HUES64 (cell line): ENCODE measurements around the gene CACNA1B.
"Not testable (repeated sequence)": the region's sequence is repeated elsewhere in the genome, so short reads cannot be mapped to it uniquely, and the experiment has no call there.

Source experiments
- H3K27ac ChIP-seq: 2 replicates; pipeline ENCODE4 v1.7.0; 2013; ENCODE audit warnings: low read depth, low read length, inconsistent platforms
- H3K27me3 ChIP-seq: 2 replicates; pipeline ENCODE4 v1.6.1; 2013; ENCODE audit warnings: mild to moderate bottlenecking, low read length; ENCODE audit not compliant: insufficient read depth
- H3K36me3 ChIP-seq: 2 replicates; pipeline ENCODE4 v1.6.1; 2013; ENCODE audit warnings: mild to moderate bottlenecking, low read length; ENCODE audit not compliant: insufficient read depth
- H3K4me1 ChIP-seq: 2 replicates; pipeline ENCODE4 v1.6.1; 2013; ENCODE audit warnings: mild to moderate bottlenecking, low read length, moderate library complexity; ENCODE audit not compliant: insufficient read depth
- H3K4me3 ChIP-seq: 2 replicates; pipeline ENCODE4 v1.5.1; 2013; ENCODE audit warnings: mild to moderate bottlenecking, low read length, moderate library complexity
- H3K9ac ChIP-seq: 2 replicates; pipeline ENCODE4 v1.6.1; 2013; ENCODE audit warnings: mild to moderate bottlenecking, low read depth, low read length
- H3K9me3 ChIP-seq: 2 replicates; pipeline ENCODE4 v1.6.1; 2013; ENCODE audit warnings: low read depth, low read length; ENCODE audit not compliant: insufficient read depth
- WGBS: fragments of 150-250, 120-280 bp; methylation state at CpG from one replicate; pipeline ENCODE4 v1.1.7; 2013; ENCODE audit warnings: missing lambda C conversion rate; 5-methylcytosine and 5-hydroxymethylcytosine counted together

Gene CACNA1B

GRCh38 chr9:138011951-138012500, 134.4 kb downstream of the CACNA1B start:
- H3K4me1 ChIP-seq = no peaks in the 10 kb centered on the region
- no peak overlapping the region for H3K27ac ChIP-seq
- H3K9me3 ChIP-seq = no peaks in the 10 kb centered on the region
- peaks cover 3% of the 10 kb centered on the region for H3K36me3 ChIP-seq
- H3K9ac ChIP-seq = no peak overlapping the region
- WGBS = 91% methylated on average over 4 of the region's 4 CpGs
- H3K27me3 ChIP-seq = no peaks in the 10 kb centered on the region
- no peak overlapping the region for H3K4me3 ChIP-seq

- H3K9me3 ChIP-seq = no peaks in the 10 kb centered on the region
- H3K27me3 ChIP-seq = no peaks in the 10 kb centered on the region
- WGBS = 89% methylated on average over 2 of the region's 2 CpGs
- no peak overlapping the region for H3K4me3 ChIP-seq
- no peak overlapping the region for H3K27ac ChIP-seq
- H3K9ac ChIP-seq = no peak overlapping the region
- peaks cover 3% of the 10 kb centered on the region for H3K36me3 ChIP-seq
- H3K4me1 ChIP-seq = no peaks in the 10 kb centered on the region
Measured at GRCh38 chr9:138013273-138013672, 135.7 kb downstream of the CACNA1B start.

GRCh38 chr9:138013836-138014562, 136.4 kb downstream of the CACNA1B start:
- WGBS = 80% methylated on average over 15 of the region's 15 CpGs
- H3K4me3 ChIP-seq = no peak overlapping the region
- no peaks in the 10 kb centered on the region for H3K27me3 ChIP-seq
- H3K9ac ChIP-seq = no peak overlapping the region
- H3K9me3 ChIP-seq = no peaks in the 10 kb centered on the region
- no peak overlapping the region for H3K27ac ChIP-seq
- H3K4me1 ChIP-seq = no peaks in the 10 kb centered on the region
- peaks cover 3% of the 10 kb centered on the region for H3K36me3 ChIP-seq

GRCh38 chr9:138014563-138014945, 137.0 kb downstream of the CACNA1B start:
- H3K27me3 ChIP-seq = no peaks in the 10 kb centered on the region
- no peak overlapping the region for H3K27ac ChIP-seq
- H3K9ac ChIP-seq = no peak overlapping the region
- no peaks in the 10 kb centered on the region for H3K9me3 ChIP-seq
- WGBS = 86% methylated on average over 6 of the region's 6 CpGs
- H3K4me1 ChIP-seq = no peaks in the 10 kb centered on the region
- peaks cover 3% of the 10 kb centered on the region for H3K36me3 ChIP-seq
- no peak overlapping the region for H3K4me3 ChIP-seq

- no peaks in the 10 kb centered on the region for H3K27me3 ChIP-seq
- WGBS = 85% methylated on average over 25 of the region's 25 CpGs
- H3K36me3 ChIP-seq = peaks cover 3% of the 10 kb centered on the region
- H3K4me1 ChIP-seq = no peaks in the 10 kb centered on the region
- no peak overlapping the region for H3K4me3 ChIP-seq
- H3K9ac ChIP-seq = no peak overlapping the region
- H3K9me3 ChIP-seq = no peaks in the 10 kb centered on the region
- no peak overlapping the region for H3K27ac ChIP-seq
Measured at GRCh38 chr9:138015021-138015829, 137.6 kb downstream of the CACNA1B start.

GRCh38 chr9:138016406-138017187, 139.0 kb downstream of the CACNA1B start:
- Histone ChIP-seq H3K9ac (no peak overlapping the region), H3K4me1 (no peaks in the 10 kb centered on the region), H3K36me3 (peaks cover 3% of the 10 kb centered on the region), H3K9me3 (no peaks in the 10 kb centered on the region), H3K4me3 (no peak overlapping the region), H3K27ac (no peak overlapping the region), H3K27me3 (no peaks in the 10 kb centered on the region)
- 91% methylated on average over 33 of the region's 33 CpGs for WGBS

- H3K9me3 ChIP-seq = no peaks in the 10 kb centered on the region
- no peak overlapping the region for H3K4me3 ChIP-seq
- H3K36me3 ChIP-seq = peaks cover 3% of the 10 kb centered on the region
- no peaks in the 10 kb centered on the region for H3K4me1 ChIP-seq
- WGBS = 89% methylated on average over 13 of the region's 13 CpGs
- H3K27me3 ChIP-seq = 0 out of 2 replicates have a peak, but pooled peaks cover 3% of the 10 kb centered on the region
- no peak overlapping the region for H3K27ac ChIP-seq
- no peak overlapping the region for H3K9ac ChIP-seq
Measured at GRCh38 chr9:138017200-138017599, 139.6 kb downstream of the CACNA1B start.

- H3K4me1 ChIP-seq, H3K9me3 ChIP-seq, H3K36me3 ChIP-seq, H3K27ac ChIP-seq, H3K9ac ChIP-seq, H3K4me3 ChIP-seq: not testable (repeated sequence)
- 88% methylated on average over 10 of the region's 10 CpGs for WGBS
- peaks cover 23% of the 10 kb centered on the region for H3K27me3 ChIP-seq
Measured at GRCh38 chr9:138019514-138019913, 141.9 kb downstream of the CACNA1B start.

- H3K4me3 ChIP-seq = no peak overlapping the region
- no peaks in the 10 kb centered on the region for H3K9me3 ChIP-seq
- H3K27me3 ChIP-seq = peaks cover 25% of the 10 kb centered on the region
- no peak overlapping the region for H3K27ac ChIP-seq
- WGBS = 73% methylated on average over 13 of the region's 13 CpGs
- H3K36me3 ChIP-seq = peaks cover 8% of the 10 kb centered on the region
- H3K4me1 ChIP-seq = no peaks in the 10 kb centered on the region
- H3K9ac ChIP-seq = no peak overlapping the region
Measured at GRCh38 chr9:138020120-138020794, 142.7 kb downstream of the CACNA1B start.

GRCh38 chr9:138020795-138021182, 143.2 kb downstream of the CACNA1B start:
- no peaks in the 10 kb centered on the region for H3K9me3 ChIP-seq
- peaks cover 11% of the 10 kb centered on the region for H3K36me3 ChIP-seq
- 75% methylated on average over 5 of the region's 5 CpGs for WGBS
- no peaks in the 10 kb centered on the region for H3K4me1 ChIP-seq
- no peak overlapping the region for H3K27ac ChIP-seq
- H3K27me3 ChIP-seq = peaks cover 25% of the 10 kb centered on the region
- H3K9ac ChIP-seq = no peak overlapping the region
- H3K4me3 ChIP-seq = no peak overlapping the region
